ENCODE measurements around the gene JAGN1. TPM values are rescaled to one million over a fixed set of nuclear protein-coding genes. Genes with fewer than 3 reads are reported as not detected.

The JAGN1 gene
- total RNA-seq, 1 donor from 2014 or later, result 30.9 TPM

DNA sequence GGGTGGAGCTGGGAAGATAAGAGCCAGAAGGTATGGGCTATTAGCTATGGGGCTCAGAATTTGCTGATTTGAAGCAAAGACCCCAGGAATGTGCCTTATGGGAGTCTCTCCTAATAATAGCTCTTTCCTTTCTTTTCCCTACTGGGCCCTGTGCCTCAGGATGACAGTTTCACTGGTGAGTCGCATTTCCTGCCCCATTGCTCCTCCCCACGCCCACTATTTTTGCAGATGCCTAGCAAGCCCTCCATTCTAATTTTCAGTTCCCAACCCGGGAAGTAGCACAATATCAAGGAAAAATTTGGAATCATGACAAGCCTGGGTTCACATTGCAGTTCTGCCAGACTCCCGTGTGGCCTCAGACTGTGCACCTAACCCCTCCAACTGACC lies 12.8 kb downstream of the JAGN1 start:
- intact Hi-C loops (cut with micrococcal nuclease), result no loop called here
- TF ChIP-seq, protein P1, sequence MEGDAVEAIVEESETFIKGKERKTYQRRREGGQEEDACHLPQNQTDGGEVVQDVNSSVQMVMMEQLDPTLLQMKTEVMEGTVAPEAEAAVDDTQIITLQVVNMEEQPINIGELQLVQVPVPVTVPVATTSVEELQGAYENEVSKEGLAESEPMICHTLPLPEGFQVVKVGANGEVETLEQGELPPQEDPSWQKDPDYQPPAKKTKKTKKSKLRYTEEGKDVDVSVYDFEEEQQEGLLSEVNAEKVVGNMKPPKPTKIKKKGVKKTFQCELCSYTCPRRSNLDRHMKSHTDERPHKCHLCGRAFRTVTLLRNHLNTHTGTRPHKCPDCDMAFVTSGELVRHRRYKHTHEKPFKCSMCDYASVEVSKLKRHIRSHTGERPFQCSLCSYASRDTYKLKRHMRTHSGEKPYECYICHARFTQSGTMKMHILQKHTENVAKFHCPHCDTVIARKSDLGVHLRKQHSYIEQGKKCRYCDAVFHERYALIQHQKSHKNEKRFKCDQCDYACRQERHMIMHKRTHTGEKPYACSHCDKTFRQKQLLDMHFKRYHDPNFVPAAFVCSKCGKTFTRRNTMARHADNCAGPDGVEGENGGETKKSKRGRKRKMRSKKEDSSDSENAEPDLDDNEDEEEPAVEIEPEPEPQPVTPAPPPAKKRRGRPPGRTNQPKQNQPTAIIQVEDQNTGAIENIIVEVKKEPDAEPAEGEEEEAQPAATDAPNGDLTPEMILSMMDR (IDR thresholded peaks at IDR 0.05), result no peak
- no peaks in the 10 kb centered on the region for H3K9me3 Mint-ChIP-seq
- no peak for DNase-seq
- POLR2A ChIA-PET, result interaction anchor here (1.0 kb wide), 1 partner anchor 12 kb away, joined by 3 read pairs; no protein-coding TSS in a partner anchor
- H3K36me3 Mint-ChIP-seq (ENCODE audit: low read depth), result no peaks in the 10 kb centered on the region
- H3K4me1 Mint-ChIP-seq, result peaks cover 3% of the 10 kb centered on the region
- H3K4me3 Mint-ChIP-seq, result no peak overlapping the region
- no peak for ATAC-seq (ENCODE audit: low read depth)
- H3K27ac Mint-ChIP-seq, result no peak overlapping the region
- CTCF ChIA-PET, result no interaction called here
- no peaks in the 10 kb centered on the region for H3K27me3 Mint-ChIP-seq

DNA sequence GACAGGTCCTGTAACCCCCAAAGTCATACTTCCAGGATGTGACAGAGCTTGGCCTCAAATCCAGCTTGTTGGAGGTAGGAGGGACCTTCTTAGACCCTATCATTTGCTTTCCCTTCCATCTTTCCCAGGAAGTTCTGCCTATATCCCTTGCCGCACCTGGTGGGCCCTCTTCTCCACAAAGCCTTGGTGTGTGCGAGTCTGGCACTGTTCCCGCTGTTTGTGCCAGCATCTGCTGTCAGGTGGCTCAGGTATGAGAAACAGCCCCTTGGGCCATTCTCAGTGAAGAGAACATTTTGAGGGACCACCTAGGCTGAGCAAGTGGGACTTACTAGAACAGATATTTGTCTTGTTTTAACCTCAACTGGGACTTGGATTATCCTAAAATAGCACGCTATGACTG lies 13.5 kb downstream of the JAGN1 start:
- H3K36me3 Mint-ChIP-seq (ENCODE audit: low read depth), result no peaks in the 10 kb centered on the region
- H3K27me3 Mint-ChIP-seq, result no peaks in the 10 kb centered on the region
- POLR2A ChIA-PET, result no interaction called here
- ATAC-seq (ENCODE audit: low read depth), result no peak
- intact Hi-C loops (cut with micrococcal nuclease), result no loop called here
- CTCF ChIA-PET, result no interaction called here
- no peaks in the 10 kb centered on the region for H3K9me3 Mint-ChIP-seq
- DNase-seq, result no peak
- TF ChIP-seq, protein P1 (IDR thresholded peaks at IDR 0.05), result no peak
- H3K27ac Mint-ChIP-seq, result no peak overlapping the region
- no peaks in the 10 kb centered on the region for H3K4me1 Mint-ChIP-seq
- H3K4me3 Mint-ChIP-seq, result no peak overlapping the region

DNA sequence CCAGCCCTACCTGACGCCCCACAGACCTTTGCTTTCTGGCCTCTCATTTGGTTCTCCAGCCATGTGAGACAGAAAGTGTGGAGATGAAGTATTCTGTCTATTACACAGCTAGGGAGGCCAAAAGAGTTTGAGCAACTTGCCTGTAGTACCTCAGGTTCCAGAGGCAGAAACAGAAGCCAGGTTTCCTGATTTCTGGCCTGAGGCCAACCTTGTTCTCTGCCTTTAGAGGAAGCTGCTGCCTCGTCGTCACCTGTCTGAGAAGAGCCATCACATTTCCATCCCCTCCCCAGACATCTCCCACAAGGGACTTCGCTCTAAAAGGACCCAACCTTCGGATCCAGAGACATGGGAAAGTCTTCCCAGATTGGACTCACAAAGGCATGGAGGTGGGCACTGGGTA lies 16.1 kb downstream of the JAGN1 start:
- TF ChIP-seq, protein P1 (IDR thresholded peaks at IDR 0.05), result no peak
- no peak for ATAC-seq (ENCODE audit: low read depth)
- Mint-ChIP-seq H3K4me1 (peaks cover 3% of the 10 kb centered on the region), H3K4me3 (no peak overlapping the region), H3K9me3 (no peaks in the 10 kb centered on the region), H3K27me3 (peaks cover 4% of the 10 kb centered on the region), H3K27ac (no peak overlapping the region), H3K36me3 (ENCODE audit: low read depth) (no peaks in the 10 kb centered on the region)
- ChIA-PET CTCF (no interaction called here), POLR2A (no interaction called here)
- intact Hi-C loops (cut with micrococcal nuclease), result no loop called here
- DNase-seq, result no peak

DNA sequence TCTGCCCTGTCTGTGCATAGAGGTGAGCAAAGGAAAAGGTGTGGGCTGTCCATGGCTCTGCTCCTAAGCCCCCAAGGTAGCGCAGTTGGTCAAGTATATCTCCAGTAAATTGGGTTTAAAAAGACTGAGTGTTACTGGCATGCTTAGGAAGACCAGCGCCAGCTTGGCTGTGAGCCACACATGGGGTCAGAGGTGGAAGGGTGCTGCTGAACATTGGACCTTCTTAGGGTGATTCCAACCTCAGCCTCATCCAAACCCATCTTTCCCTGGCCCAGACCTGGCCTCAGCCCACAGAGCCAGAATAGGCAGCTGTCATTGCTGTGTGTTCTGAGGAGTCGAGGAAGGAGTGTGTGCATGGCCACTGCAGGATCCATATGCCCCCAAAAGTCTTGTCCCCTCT lies 17.9 kb downstream of the JAGN1 start:
- ChIA-PET POLR2A (interaction anchor here (1.1 kb wide), 1 partner anchor 38 kb away, joined by 3 read pairs; no protein-coding TSS in a partner anchor), CTCF (no interaction called here)
- TF ChIP-seq, protein P1 (IDR thresholded peaks at IDR 0.05), result no peak
- ATAC-seq (ENCODE audit: low read depth) (no peak), DNase-seq (no peak)
- peaks cover 3% of the 10 kb centered on the region for H3K4me1 Mint-ChIP-seq
- no peak overlapping the region for H3K27ac Mint-ChIP-seq
- H3K36me3 Mint-ChIP-seq (ENCODE audit: low read depth), result no peaks in the 10 kb centered on the region
- peaks cover 7% of the 10 kb centered on the region for H3K27me3 Mint-ChIP-seq
- no peak overlapping the region for H3K4me3 Mint-ChIP-seq
- H3K9me3 Mint-ChIP-seq, result no peaks in the 10 kb centered on the region
- intact Hi-C loops (cut with micrococcal nuclease), result no loop called here

DNA sequence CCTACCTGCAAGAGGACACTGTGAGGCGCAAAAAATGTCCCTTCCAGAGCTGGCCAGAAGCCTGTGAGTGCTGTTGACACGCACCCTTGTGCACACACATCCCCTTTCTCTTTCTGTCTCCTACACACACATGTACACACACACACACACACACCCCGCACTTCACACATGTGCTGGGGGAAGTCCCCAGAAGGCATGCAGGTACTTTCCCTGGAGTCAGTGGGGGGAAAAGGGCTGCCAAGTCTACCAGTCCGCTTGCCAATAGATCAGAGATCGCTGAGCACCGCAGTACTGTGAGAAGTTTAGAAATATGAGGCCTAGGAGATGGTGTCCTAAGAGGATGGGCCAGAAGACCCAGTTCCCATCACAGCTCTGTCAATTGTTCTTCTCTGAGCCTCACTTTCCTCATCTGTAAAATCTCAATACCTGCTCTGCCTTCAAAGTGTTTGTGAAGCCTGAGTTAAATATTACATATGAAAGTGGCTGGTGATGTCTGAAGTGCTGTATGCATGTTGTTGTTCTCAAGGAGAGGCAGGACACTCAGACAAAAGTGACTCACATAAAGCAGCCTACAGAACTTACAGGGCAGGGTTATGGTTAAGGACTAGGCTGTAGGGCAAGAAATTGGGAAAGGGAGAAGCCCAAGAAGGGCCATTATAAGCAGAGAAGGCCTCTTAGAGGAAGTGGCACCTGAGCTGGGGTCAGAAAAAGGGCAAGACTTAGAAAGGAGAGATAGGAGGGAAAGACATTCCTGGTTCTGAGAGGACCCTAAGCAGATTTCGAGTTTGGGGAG lies 19.0 kb downstream of the JAGN1 start:
- DNase-seq, result no peak
- H3K4me1 Mint-ChIP-seq, result peaks cover 3% of the 10 kb centered on the region
- ChIA-PET POLR2A (no interaction called here), CTCF (no interaction called here)
- intact Hi-C loops (cut with micrococcal nuclease), result no loop called here
- TF ChIP-seq, protein P1 (IDR thresholded peaks at IDR 0.05), result no peak
- H3K9me3 Mint-ChIP-seq, result no peaks in the 10 kb centered on the region
- peaks cover 10% of the 10 kb centered on the region for H3K27me3 Mint-ChIP-seq
- no peak overlapping the region for H3K4me3 Mint-ChIP-seq
- no peaks in the 10 kb centered on the region for H3K36me3 Mint-ChIP-seq (ENCODE audit: low read depth)
- H3K27ac Mint-ChIP-seq, result no peak overlapping the region
- ATAC-seq (ENCODE audit: low read depth), result no peak

Measured in activated B cell treated with CpG ODN at 0.5 μM for 24 hours (primary cell).